Panc1 (cell line): ENCODE data around the gene PRKAG2. TPM values are rescaled to one million over a fixed set of nuclear protein-coding genes. Genes with fewer than 3 reads are reported as not detected.

Experiments used
- ATAC-seq: fragments of 200-7000 bp; cut with Tn5 transposase; 2 replicates; pipeline ENCODE4 v1.9.1; 2020; ENCODE audit warnings: mild to moderate bottlenecking, moderate library complexity
- BruUV-seq: library from RNA; stranded (reverse); fragments of 400-500 nt; replicated peaks from 2 replicates; lab custom pipeline; 2021; lab: Mats Ljungman, UMichigan
- CTCF ChIA-PET: fragments of 300-600 bp; sonication (Branson Sonifier 250); formaldehyde crosslinking; loops from one replicate; lab custom pipeline; 2022; ENCODE audit warnings: antibody characterized with exemption; lab: Charles Lee
- POLR2A ChIA-PET: fragments of 300-600 bp; sonication (Branson Sonifier 250); formaldehyde crosslinking; loops from one replicate; lab custom pipeline; 2022; ENCODE audit warnings: antibody characterized with exemption; lab: Charles Lee
- DNase-seq: peaks from one replicate; pipeline ENCODE4 v3.0.0-alpha.2; 2010; ENCODE audit warnings: low read depth, low spot score
- H3K27ac ChIP-seq: 2 replicates; pipeline ENCODE4 v1.5.1; 2011; ENCODE audit warnings: mild to moderate bottlenecking, low read length, inconsistent platforms
- H3K27me3 ChIP-seq: fragments of 200-500 bp; sonication (Bioruptor generic); 2 replicates; pipeline ENCODE4 v1.6.0; 2014; ENCODE audit warnings: low read length, inconsistent platforms; ENCODE audit not compliant: control insufficient read depth, insufficient read depth
- H3K36me3 ChIP-seq: fragments of 200-500 bp; sonication (Bioruptor generic); 2 replicates; pipeline ENCODE4 v1.5.1; 2014; ENCODE audit warnings: inconsistent platforms, mild to moderate bottlenecking, low read length, moderate library complexity; ENCODE audit not compliant: control insufficient read depth, insufficient read depth
- H3K4me1 ChIP-seq: 2 replicates; pipeline ENCODE4 v1.5.1; 2011; ENCODE audit warnings: inconsistent platforms, mild to moderate bottlenecking, low read length, moderate library complexity; ENCODE audit not compliant: control insufficient read depth, insufficient read depth
- H3K4me3 ChIP-seq, 2 experiments: 2 replicates each; pipeline ENCODE4 v1.5.1; 2011 to 2012; ENCODE audit warnings: low read depth in 2 of 2, low read length in 2 of 2, mild to moderate bottlenecking in 2 of 2, inconsistent platforms in 1 of 2, moderate library complexity in 1 of 2
- H3K9me3 ChIP-seq: fragments of 200-500 bp; sonication (Bioruptor generic); 2 replicates; pipeline ENCODE4 v1.5.1; 2014; ENCODE audit warnings: low read depth, mild to moderate bottlenecking, inconsistent platforms, low read length, moderate library complexity; ENCODE audit not compliant: control insufficient read depth, insufficient read depth
- CTCF ChIP-seq: fragments of 450-650 bp; IDR thresholded peaks from 2 replicates; pipeline ENCODE4 v1.5.1; 2017; ENCODE audit warnings: mild to moderate bottlenecking
- POLR2AphosphoS5 ChIP-seq: IDR thresholded peaks from 2 replicates; pipeline ENCODE4 v1.6.1; 2012; ENCODE audit warnings: mild to moderate bottlenecking, low read depth, low read length, moderate library complexity
- REST ChIP-seq, 2 experiments: IDR thresholded peaks; 2 replicates each; pipeline ENCODE4 v1.6.1; 2011 to 2012; ENCODE audit warnings: low read depth in 2 of 2, control low read depth in 1 of 2, low read length in 1 of 2, mild to moderate bottlenecking in 1 of 2, moderate library complexity in 1 of 2; ENCODE audit not compliant: insufficient read depth in 1 of 2
- SIN3A ChIP-seq: IDR thresholded peaks from 2 replicates; pipeline ENCODE4 v1.6.1; 2012; ENCODE audit warnings: low read depth, mild to moderate bottlenecking, low read length, moderate library complexity, borderline replicate concordance; ENCODE audit not compliant: insufficient read depth
- TCF7L2 ChIP-seq: IDR thresholded peaks from 2 replicates; pipeline ENCODE4 v1.6.1; 2011; ENCODE audit warnings: mild to moderate bottlenecking, low read depth, low read length, inconsistent platforms
- in situ Hi-C: cut with HindIII; loops from 2 replicates; pipeline ENCODE4 v1.10.0; 2016; ENCODE audit warnings: low sequenced_read_pairs, low pct_unique_long_range_greater_than_20kb
- intact Hi-C: fragments of 100-400 bp; cut with micrococcal nuclease; formaldehyde crosslinking; loops from one replicate; pipeline ENCODE4 v1.10.0; 2022; ENCODE audit not compliant: unreplicated experiment
- total RNA-seq: library from RNA; stranded (reverse); gene quantifications from one replicate; pipeline ENCODE4 v1.2.1, GENCODE V29; 2021; ENCODE audit not compliant: unreplicated experiment

PRKAG2 gene
- total RNA-seq, 1 experiment from 2014 or later: 71.6 TPM

- Histone ChIP-seq H3K4me1 (peaks cover 6% of the 10 kb centered on the region; the same call in 1 of the 2 replicates), H3K27ac (no peak overlapping the region), H3K27me3 (no peaks in the 10 kb centered on the region), H3K4me3 (no peak overlapping the region), H3K36me3 (no peaks in the 10 kb centered on the region), H3K9me3 (no peaks in the 10 kb centered on the region)
- DNase-seq: no peak
- BruUV-seq: no TSS peak
- ChIA-PET POLR2A (no interaction called here), CTCF (no interaction called here)
- ATAC-seq: no peak
- TF ChIP-seq POLR2AphosphoS5 (no peak), SIN3A (no peak), TCF7L2 (no peak), CTCF (no peak), REST (IDR thresholded peaks at IDR 0.05; ENCODE audit: insufficient read depth in 1 of 2, low read depth in 2 of 2, low read length in 1 of 2) (no peak)
- intact Hi-C loops: no loop called here
- in situ Hi-C loops: no loop called here
Measured at GRCh38 chr7:151858456-151858855, 18.5 kb downstream of the PRKAG2 start.

DNA sequence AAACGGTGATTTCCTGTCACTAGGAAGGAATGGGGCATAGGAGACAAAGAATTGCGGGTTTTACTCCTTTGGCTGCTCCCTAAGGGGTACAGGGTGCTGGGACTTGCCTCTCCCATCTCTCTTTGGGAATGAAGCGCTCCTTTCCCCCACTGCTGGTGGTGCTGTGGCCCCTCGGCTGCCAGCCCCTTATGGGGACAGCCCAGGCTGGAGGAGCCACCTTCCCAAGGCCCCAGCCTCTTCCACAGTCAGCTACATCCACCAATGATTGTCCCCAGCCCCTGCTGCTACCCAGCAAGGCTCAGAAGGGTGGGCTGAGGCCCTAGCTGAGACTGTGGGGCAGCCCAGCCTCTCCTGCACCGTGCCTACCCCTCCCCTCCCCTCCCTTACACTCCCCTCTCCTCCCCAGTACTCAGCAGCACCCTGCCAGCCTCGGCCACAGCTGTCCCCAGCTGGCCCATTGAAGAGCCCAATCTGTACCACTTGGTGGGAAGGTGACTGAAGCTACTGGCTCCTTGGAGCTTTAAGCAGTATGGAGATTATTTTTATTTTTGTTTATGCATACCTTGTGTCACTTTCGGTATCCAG is 19.0 kb downstream of the PRKAG2 start:
- Histone ChIP-seq H3K27ac (no peak overlapping the region), H3K4me1 (peaks cover 6% of the 10 kb centered on the region; the same call in 1 of the 2 replicates), H3K9me3 (no peaks in the 10 kb centered on the region), H3K27me3 (no peaks in the 10 kb centered on the region), H3K36me3 (no peaks in the 10 kb centered on the region), H3K4me3 (no peak overlapping the region)
- no peak for TF ChIP-seq TCF7L2
- TF ChIP-seq POLR2AphosphoS5: no peak
- no peak for TF ChIP-seq SIN3A
- no peak for TF ChIP-seq REST (IDR thresholded peaks at IDR 0.05; ENCODE audit: insufficient read depth in 1 of 2, low read depth in 2 of 2, low read length in 1 of 2)
- TF ChIP-seq CTCF: no peak
- DNase-seq (no peak), ATAC-seq (no peak)
- ChIA-PET POLR2A (no interaction called here), CTCF (no interaction called here)
- no TSS peak for BruUV-seq
- intact Hi-C loops: no loop called here
- in situ Hi-C loops: no loop called here
